Fibroblast of peridontal ligament (primary cell): ENCODE measurements around the gene NDUFB2.
"Not testable (repeated sequence)": the region's sequence is repeated elsewhere in the genome, so short reads cannot be mapped to it uniquely, and the experiment has no call there.

Experiments used
- DNase-seq: peaks from one replicate; pipeline ENCODE4 v3.0.0-alpha.2; 2010; ENCODE audit errors: extremely low read depth

The NDUFB2 gene

DNA sequence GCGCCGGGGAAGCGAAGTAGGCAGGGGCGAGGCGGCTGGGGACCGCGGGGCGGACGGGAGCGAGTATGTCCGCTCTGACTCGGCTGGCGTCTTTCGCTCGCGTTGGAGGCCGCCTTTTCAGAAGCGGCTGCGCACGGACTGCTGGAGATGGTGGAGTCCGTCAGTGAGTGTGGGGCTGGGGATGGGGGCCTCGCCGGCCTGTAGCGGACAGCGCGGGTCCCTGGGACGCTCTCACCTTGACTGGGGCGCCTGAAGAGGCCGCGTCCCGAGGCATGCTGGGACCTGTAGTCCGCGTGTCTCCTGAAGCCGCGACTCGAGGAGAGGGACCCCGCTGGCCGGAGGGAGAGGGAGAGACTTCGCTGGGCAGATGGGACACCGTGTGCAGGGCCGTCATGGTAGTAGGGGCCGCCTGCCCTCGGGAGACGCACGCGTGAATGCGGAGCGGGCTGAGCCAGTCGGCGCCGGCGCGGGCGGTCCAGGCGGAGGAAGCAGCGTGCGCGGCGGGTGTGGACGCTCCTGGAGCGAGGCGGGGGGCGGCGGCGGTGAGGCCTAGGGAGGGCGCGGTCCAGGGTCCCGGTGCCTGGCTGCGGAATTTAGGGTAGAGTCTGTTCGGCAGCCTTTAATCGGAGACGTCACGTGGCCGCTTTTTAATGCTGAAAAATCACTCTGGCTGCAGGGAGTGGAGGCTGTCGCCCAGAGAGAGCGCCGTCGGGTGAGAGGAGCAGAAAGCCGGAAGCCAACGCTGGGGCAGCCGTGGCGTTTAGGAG is at the start of gene NDUFB2:
Gene NDUFB2 (plus strand): TSS at position 29 of the 767 bp plus-strand sequence. CDS start 37 bp downstream, at position 66.
- DNase-seq = peak; percentile 72

DNA sequence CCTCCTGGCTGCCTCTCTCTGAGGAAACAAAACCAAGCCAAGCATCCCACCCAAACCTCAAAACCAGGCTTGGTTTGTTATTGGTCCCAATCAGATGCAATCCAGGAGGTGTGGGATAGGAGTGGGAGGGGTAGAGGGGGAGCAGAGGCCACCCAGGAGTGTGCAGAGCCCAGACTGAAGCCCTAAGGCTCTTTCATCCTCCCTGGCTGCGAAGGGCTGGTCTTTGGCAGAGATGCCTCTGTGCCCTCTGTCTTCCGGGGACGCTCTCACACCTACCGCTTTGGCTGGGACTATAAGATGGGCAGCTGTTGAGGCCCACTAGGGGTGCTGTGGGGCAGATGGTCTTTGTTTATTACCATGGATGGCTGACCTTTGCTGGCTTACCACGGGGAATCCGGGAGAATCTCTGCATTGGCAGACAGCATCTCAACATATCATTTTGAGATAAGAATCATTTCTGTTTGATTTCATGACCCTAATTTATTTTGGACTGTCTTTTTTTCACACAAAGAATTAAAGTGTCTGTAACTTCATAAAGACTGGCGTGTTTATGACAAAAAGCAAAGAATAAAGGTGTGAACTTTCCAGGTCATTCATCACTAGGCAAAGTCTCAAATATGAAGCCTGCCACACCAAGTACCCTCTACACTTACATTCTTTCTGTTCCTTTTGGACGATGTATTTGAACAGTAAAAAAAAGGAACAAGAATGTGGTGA is 49.4 kb upstream of the NDUFB2 start:
- DNase-seq = peak; percentile 35

DNA sequence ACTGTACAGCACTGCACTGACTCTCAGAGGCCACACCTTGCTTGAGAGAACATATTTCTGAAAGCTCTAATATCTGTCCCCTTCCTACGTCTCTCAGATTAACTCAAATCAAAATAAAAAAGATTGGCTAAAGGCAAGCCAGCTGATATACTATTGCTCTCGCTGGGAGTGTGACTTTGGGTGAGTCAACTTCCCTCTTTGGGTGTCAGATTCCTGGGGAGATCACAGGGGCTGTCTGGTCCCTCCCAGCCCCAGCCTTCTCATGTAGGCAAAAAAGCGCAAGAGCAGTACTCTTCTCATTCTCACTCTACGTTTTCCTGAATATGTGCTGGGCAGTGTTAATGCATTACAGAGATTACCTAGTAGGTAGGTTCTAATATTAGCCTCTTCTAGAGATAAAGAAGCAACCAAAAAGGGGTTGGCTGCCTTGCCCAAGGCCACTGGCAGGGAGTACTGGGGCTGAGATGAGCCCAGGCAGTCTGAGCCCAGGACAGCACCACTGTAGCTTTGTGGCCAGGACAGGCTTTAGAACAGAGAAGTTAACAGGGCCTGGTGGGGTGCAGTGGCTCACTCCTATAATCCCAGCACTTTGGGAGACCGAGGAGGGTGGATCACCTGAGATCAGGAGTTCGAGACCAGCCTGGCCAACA is 46.8 kb upstream of the NDUFB2 start:
- no peak for DNase-seq

DNA sequence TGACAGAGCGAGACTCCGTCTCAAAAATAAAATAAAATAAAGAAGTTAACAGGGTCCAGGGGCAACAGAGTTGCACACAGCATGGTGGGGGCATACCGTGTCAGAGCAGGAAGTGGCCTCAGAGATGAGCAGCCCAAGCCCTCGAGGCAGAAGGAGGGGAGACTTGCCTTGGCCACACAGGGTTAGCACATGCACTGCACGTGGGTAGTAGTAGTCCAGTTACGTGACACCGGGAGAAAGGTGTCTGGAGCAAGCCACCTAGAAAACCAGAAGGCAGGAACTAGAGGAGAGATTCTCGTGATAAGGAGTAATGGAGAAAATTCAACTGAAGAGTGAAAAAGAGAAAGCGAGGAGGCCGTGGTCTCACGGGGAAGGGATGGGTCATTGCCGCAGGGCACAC is 46.1 kb upstream of the NDUFB2 start:
- DNase-seq = no peak

DNA sequence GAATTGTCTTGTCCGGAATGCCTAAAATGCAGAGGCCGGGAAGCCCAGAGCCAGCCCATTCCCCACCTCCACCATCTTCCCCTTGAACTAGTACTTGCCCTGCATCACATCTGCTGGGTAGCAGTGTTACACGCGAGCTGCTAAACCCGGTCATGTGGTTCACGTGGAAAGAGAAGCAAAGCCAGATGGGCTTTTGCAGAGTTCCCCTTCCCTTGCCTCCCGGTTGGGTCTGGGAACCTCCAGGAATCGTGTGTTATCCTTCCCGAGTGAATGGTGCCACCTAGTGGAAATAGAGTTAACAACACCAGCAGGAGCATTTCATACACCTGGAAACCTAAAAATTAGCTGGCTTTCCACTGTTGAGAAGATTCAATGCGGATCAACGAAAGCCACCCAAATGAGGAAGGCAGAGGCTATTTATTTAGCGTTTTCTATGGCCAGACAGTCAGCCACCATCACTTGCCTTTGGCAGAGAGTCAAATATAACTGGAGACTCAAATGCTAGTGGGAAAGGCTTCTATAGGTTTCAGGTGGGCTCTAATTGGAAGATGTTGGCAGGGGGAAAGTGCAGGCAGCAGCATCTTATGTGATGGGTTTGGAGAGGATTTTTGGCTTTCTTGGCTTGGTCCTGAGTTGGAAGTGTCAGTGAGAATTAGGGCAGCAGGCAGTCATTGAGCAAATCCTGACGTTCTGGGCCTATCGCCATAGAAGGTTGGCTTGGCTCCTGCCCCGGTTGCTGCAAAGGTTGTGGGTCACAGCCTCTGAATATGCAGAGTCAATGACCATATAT is 43.0 kb upstream of the NDUFB2 start:
- DNase-seq = peak; percentile 91

DNA sequence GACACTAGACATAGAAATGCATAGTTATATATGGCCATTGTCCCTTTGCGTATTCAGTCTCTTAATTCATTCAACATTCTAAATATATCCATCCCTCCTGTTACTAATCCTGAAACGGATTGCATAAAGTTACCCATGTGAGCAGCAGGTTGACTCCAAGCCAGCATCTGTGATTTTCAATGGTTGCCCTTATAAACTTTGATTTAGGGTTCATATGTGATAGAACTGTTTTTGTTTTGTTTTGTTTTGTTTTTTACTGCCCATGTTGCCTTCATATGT is 42.5 kb upstream of the NDUFB2 start:
- DNase-seq = no peak

DNA sequence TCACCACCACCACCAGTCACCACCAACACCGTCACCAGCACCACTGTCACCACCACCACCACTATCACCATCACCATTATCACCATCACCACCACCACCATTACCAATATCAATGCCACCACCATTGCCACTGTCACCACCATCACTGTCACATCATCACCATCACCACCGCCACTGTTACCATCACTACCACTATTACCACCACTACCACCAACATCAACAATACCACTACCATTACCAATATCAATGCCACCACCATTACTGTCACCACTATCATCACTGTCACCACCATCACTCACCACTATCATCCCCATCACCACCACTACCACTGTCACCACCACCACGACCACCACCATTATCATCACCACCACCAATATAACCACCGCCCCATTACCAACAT is 41.8 kb upstream of the NDUFB2 start:
- DNase-seq = no peak

DNA sequence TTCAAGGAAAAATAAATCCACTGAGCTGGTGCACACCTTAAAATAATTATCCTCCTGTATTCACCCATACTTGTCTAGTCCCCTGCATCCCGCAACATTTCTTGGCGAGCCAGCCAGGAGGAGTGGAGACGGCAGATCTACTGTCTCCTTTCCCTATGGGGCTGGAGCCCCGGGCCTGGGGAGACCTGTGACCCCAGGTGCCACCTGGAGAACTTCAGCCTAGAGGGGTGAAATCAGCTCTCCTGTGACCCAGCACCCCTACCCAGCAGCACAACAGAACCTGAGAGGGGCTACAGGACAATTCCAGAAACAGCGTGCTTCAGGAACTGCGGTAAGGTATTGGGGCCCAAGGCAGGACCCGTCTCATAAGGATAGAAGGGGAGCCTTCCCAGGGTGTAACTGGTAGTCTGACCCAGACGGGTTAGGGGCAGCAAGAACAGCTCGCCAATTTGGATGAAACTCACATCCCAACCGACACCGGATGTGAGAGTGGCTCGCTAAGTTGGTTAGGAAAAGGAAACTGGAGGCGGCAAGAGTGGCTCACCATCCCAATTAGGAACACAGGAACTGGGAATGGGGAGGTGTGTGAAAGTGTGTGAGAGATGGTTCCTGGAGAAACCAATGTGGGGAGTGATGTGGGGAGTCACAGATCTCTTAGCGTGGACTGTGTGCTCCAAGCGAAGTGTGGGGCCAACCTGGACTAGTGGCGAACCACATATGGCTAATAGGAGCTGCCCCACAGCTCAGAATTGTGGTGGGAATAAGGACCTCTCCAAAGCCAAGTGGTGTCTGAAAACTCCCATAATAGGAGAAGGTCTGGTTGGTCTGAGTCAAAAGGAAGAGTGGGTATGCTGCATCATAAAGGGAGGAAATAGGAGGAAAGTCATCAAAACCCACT is 40.7 kb upstream of the NDUFB2 start:
- DNase-seq = no peak

DNA sequence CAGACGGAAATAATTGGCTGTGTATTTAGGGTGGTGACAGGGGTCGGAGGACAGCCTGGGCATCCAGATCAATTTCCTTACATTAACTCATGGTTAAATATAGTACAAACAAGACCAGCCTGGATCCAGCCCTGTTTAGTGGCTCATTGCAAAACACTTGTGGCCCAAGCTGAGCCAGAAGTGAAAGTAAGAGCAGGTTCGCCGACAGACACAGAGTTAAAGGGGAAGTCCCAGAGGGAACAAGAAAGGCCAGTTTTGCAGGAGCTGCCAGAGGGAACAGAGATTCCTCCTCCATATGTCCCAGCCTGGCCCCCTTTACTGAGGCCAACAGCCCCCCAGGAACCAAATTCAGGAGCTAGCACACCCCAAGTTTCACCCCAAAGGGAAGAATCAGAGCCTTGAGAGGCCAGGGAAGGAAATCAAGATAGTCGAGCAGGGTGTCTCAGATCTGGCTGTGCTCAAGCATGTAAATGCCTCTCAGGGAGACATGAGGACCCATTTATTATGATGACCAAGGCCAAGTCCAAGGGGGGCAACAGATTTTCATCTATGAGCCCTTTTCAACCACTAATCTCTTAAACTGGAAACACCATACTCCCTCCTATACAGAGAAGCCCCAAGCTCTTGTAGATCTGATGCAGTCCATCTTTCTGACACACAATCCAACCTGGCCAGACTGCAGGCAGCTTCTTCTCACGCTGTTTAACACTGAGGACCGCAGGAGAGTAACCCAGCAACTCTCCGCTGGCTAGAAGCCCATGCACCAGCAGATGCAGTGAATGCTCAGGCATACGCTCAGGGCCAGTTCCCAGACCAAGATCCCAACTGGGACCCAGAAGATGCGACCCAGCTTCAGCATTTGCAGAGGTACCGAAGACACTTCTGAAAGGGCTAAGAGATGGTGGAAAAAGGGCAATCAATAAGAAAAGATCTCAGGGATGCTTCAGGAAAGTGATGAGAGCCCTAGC is 39.7 kb upstream of the NDUFB2 start:
- peak; percentile 78 for DNase-seq

DNA sequence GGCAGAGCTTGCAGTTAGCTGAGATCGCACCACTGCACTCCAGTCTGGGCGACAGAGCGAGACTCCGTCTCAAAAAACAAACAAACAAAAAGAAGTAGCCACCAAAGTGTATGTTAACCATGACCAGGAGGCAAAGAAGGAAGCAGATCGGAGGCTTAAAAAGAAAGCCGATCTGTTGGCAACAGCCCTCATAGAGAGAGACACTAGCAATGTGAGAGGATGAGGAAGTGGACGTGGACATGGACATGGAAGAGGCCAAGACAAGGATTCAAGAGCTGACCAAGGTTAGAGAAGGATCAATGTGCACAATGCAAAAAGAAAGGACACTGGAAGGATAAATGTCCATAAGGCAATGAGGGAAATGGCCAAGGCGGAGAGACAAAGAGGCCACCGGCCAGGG is 38.6 kb upstream of the NDUFB2 start:
- DNase-seq = no peak

DNA sequence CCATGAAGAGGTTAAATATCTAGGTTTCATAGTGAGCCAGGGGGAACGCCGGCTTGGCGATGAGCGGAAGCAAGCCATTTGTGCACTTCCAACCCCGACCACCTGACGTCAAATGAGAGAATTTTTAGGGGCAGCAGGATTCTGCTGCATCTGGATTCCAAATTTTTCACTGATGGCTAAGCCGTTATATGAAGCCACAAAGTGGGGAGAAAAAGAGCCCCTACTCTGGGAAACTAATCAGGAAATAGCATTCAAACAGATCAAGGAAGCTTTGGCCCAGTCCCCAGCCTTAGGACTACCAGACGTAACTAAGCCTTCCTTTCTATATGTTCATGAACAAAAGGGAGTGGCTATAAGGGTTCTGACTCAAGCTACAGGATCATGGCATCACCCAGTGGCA is 36.7 kb upstream of the NDUFB2 start:
- no peak for DNase-seq

DNA sequence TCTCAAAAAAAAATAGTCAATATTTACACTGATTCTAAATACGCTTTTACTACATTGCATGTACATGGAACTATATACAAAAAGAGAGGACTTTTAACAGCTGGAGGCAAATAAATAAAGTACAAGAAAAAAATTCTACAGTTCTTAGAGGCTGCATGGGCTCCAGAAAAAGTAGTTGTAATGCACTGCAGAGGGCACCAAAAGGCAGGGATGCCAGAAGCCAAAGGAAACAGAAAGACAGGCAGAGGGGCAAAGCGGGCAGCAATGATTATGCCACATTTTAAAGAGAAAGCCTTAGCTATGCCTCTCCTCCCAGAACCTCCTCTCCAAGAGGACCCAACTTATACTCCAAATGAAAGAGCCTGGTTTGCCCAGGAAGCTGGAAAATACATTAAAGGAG is 35.4 kb upstream of the NDUFB2 start:
- DNase-seq = peak; percentile 46

DNA sequence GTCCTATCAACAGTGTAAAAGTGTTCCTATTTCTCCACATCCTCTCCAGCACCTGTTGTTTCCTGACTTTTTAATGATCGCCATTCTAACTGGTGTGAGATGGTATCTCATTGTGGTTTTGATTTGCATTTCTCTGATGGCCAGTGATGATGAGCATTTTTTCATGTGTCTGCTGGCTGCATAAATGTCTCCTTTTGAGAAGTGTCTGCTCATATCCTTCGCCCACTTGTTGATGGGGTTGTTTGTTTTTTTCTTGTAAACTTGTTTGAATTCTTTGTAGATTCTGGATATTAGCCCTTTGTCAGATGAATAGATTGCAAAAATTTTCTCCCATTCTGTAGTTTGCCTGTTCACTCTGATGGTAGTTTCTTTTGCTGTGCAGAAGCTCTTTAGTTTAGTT is 33.6 kb upstream of the NDUFB2 start:
- not testable (repeated sequence) for DNase-seq

DNA sequence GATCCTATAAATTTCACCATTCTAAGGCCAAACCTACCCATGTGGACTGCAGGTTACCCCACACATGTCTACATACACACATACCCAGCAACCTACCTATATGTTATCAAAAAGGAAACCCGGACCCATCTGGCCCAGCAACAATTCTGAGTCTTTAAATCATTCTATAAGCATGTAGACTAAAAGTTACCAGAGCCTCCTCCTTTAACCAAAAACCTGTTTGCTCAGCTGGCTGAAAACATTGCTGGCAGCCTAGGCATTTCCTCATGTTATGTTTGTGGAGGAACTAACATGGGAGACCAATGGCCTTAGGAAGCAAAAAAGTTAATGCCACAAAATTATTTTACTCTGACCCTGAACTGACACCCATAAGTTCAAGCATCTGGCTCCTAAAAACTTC is 29.0 kb upstream of the NDUFB2 start:
- DNase-seq = no peak

DNA sequence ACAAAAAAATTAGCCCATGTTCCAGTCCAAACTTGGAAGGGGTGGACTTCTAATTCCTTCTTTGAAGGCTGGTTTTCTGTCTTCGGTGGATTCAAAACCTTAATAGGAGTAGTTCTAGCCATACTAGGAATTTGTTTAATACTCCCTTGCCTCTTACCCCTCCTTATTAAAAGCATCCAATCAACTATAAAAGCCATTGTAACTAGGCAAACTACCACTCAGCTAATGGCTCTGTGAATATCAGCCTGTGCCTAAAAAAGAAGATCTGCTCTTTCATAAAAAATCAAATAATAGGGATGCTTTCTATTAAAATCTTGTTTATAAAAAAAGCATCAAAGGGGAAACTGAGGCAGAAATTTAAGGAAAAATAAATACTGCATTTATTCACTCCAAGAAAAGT is 27.9 kb upstream of the NDUFB2 start:
- no peak for DNase-seq

DNA sequence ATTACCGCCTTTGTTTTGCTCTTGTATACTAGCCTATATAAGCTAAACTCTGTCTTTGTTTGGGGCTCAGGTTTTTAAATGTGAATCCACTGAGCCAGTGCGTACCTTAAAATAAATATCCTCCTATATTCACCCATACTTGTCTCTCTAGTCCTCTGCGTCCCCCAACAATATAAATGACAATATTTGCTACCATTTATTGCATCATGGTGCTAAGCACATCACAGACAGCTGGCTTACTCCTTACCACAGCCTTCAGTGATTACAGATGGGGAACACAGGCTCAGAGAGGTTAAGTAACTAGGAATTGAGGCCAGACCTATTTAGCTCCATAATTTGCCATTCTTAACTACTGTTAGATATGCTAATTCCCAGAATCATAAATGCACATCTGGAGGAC is 27.2 kb upstream of the NDUFB2 start:
- no peak for DNase-seq

DNA sequence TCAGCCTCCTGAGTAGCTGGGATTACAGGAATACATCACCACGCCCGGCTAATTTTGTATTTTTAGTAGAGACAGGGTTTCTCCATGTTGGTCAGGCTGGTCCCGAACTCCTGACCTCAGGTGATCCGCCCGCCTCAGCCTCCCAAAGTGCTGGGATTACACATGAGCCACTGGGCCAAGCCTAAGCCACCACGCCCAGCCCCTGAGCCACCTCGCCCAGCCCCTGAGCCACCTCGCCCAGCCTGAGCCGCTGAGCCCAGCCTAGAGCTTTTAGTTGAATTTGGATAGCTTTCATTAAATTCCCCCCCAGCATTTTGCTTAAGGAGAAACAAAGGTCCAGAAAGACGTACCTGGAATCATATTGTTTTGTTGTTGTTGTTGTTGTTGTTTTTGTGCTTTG is 26.6 kb upstream of the NDUFB2 start:
- DNase-seq = not testable (repeated sequence)

DNA sequence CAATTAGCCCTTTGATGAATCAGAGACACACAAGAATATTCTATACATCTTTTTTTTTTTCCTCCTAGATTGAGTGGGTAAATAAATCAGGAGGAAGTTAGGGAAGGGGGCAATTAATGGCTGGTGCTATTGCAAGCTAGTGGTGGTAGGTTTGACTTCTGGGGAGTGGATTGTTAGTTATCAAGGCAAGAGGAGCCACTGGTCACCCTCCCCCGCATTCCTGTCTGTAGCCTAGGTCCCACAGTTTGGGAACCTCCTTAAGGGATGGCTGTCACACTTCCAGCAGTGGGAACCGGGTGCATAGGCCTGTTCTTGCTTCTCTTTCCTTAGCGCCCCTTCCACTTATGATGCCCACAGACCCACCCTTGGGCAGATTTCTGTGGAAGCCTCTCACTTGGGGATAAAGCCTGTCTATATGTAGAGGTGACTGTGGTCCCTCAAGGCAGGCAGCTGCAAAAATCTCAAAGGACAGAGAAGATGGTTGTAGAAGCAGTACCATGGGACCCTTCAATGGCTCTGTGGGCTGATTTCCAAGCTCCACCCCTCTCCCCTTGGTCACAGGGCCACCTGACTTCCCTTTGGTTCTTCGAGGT is 26.1 kb upstream of the NDUFB2 start:
- DNase-seq = no peak

DNA sequence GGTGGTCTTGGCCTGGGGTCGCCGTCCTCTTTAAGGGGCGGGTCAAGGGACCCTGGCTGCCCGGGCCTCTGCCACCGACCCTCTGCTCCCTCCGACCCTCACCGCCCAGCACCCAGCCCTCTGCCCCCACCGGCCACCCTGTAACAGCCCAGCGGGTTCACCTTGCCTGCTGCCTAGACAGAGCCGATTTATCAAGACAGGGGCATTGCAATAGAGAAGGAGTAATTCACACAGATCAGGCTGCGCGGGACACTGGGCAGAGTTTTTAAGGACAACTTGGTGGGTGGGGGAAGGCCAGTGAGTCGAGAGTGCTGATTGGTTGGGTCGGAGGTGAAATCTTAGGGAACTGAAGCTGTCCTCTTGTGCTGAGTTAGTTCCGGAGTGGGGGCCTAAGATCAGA is 24.5 kb upstream of the NDUFB2 start:
- no peak for DNase-seq
